ENCODE measurements around the gene TOPAZ1.
"Not testable (repeated sequence)": the region's sequence is repeated elsewhere in the genome, so short reads cannot be mapped to it uniquely, and the experiment has no call there.

Gene TOPAZ1

GRCh38 chr3:44337248-44337785, 95.6 kb downstream of the TOPAZ1 start:
- DNase-seq, result no peak

DNA sequence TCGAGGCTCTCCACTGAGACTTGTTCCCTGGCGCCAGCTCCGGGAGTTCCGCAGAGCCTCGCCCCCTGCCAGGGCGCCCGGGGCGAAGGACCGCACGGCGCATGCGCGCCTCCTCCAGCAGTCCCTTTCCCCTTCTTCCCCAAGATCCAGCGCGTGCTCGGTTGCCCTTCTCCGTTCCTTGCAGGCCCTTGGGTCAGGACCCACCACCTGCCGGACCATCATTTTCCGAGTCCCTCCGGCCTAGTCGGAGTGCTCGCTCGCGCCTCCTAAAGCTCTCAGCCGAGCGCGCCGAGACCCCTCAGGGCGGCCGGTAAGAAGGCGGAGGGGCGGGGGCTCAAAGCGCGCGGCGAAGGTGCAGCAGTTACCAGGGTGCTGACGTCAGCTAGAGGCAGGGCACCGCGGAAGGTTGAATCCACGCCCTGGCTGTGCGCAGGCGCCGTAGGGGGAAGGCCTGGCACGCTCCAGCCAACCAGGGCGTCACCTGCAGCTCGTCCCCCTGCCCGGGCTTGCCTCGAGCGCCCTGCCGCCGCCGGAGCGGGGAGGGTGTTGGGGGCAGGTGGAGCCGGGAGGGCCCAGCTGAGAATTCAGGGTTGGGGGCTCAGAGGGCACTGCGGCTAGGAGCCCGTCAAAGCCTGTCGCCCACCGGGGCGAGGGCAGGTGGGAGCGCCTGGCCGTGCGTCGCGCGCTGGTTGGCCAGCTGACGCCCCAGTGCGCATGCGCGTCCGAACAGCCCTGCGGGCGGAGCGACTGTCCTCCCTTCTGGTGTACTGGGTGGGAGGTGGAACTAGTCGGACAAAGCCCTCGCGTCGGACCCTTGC, 96.5 kb downstream of the TOPAZ1 start, which contains the start of gene TCAIM:
Gene TCAIM (plus strand): TSS at position 757 of the 818 bp plus-strand sequence. CDS start 16,017 bp downstream, outside the sequence.
- DNase-seq, result peak; percentile 99

DNA sequence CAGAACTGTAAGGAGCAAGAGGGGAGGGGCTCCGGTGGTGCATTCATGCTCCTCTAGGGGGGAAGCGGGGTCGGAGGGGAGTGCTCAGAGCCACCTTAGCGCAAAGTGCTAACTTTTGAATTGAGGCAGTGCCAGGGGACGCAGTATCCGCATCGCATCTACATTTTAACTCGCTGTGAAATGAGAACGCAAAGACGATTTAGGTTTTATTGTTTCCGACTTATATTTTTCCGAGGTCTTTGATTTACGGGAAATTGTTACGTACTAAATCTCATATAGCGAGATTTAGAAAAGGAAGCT, 97.1 kb downstream of the TOPAZ1 start:
- DNase-seq, result no peak

- no peak for DNase-seq
Observed at GRCh38 chr3:44339181-44340057, 97.7 kb downstream of the TOPAZ1 start.

GRCh38 chr3:44340058-44340395, 98.3 kb downstream of the TOPAZ1 start:
- DNase-seq, result no peak

DNA sequence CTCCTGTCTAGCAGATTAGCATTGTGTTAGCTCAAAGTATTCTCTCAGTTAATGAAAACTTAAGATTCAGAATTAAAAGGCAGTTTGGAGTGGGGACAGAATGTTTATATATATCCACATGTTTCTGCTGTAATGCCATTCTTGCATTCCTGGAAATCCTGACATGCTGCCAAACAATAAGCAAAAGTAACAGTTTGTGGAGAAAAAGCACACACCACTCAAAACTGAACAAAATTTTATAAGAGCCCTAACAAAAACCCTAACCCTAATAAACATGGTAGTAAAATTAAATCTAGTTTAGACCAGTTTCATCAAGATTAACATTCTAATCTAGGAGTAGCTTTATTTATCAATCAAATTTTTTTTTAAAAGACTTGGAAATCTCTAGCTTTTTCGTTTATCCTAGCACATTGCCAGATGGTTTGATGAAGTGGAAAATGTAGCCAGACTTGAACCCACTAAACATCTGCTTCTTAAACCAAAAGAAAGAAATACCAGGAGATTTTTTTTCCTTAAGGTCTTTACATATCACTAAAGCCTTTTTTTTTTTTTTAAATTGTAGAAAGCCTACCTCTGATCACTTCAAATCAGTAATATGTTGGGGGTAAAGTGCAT, 100.6 kb downstream of the TOPAZ1 start:
- no peak for DNase-seq

- DNase-seq, result no peak
Observed at GRCh38 chr3:44343421-44343820, 101.7 kb downstream of the TOPAZ1 start.

DNA sequence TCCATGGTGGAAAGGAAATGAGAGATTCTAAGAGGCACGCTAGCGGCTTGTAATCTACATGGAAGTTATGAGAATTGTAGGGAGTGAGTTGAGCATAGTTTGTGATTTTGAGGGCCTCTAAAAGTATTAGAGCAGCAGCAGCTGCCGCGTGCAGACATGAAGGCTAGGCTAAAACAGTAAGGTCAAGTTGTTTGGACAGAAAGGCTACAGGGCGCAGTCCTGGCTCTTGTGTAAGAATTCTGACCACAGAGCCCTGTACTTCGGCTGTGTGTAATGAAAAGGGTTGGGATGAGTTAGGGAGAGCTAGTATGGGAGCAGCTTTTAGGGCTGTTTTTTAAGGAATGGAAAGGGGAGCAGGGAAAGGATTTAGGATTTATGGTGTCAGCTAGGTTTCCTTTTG, 104.9 kb downstream of the TOPAZ1 start:
- not testable (repeated sequence) for DNase-seq

DNA sequence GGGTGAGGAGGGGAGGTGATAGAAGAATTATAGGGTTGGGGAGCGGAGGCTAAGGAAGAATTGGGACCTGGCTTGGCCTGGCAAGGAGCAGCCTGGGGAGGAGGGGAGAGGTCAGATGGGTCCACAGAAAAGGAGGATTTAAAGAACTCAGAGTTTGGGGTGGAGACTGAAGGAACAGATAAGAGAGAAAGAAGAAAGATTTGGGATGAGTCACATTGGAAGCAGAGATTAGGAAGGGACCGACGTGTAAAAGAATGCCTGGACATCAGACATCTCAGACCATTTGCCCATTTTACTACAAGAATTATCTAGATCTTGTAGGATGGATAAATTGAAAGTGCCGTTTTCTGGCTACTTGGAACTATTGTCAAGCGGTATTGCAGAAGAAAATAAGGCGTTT, 107.3 kb downstream of the TOPAZ1 start:
- no peak for DNase-seq

GRCh38 chr3:44353355-44353924, 111.8 kb downstream of the TOPAZ1 start:
- no peak for DNase-seq

- no peak for DNase-seq
Observed at GRCh38 chr3:44355362-44356033, 113.8 kb downstream of the TOPAZ1 start.

GRCh38 chr3:44359146-44359751, 117.6 kb downstream of the TOPAZ1 start:
- no peak for DNase-seq

- no peak for DNase-seq
Observed at GRCh38 chr3:44363591-44363990, 121.9 kb downstream of the TOPAZ1 start.

DNA sequence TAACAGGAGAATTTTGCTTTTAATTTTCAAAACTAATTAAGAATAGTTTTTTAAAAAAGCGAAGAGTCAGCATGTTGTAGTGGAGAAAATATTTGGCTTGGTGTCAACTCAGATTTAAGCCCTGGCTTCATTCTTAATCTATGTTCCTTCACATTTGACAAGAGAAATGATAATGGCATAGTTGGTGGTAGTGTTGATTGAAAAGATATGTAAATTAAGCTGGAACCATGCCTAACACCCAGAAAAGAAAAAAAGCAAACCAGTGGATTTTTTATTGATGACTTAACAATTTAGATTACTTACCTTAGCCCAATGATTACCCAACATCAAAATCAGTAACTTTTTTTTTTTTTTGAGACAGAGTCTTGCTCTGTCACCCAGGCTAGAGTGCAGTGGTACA, 124.3 kb downstream of the TOPAZ1 start:
- no peak for DNase-seq

GRCh38 chr3:44375450-44375849, 133.8 kb downstream of the TOPAZ1 start:
- no peak for DNase-seq

Measured in CD4-positive, alpha-beta T cell treated with Interleukin-4 for 1 hour (primary cell).